Activated CD4-positive, alpha-beta T cell treated with anti-CD3 and anti-CD28 coated beads, Interleukin-2, Interleukin-4, amounts not matched to agents 100 ng/mL and 50 ng/mL, durations not matched to agents 16 hours and 8 hours (primary cell): ENCODE data around the gene PRKX.
"Not testable (repeated sequence)": the region's sequence is repeated elsewhere in the genome, so short reads cannot be mapped to it uniquely, and the experiment has no call there.

Experiments used
- DNase-seq: peaks from one replicate; pipeline ENCODE4 v3.0.0-alpha.2; 2020; ENCODE audit warnings: low spot score

Gene PRKX

GRCh38 chrX:3577551-3577950 lies 135.9 kb downstream of the PRKX start:
- no peak for DNase-seq

- no peak for DNase-seq
Observed at GRCh38 chrX:3576886-3577501, 136.5 kb downstream of the PRKX start.

DNA sequence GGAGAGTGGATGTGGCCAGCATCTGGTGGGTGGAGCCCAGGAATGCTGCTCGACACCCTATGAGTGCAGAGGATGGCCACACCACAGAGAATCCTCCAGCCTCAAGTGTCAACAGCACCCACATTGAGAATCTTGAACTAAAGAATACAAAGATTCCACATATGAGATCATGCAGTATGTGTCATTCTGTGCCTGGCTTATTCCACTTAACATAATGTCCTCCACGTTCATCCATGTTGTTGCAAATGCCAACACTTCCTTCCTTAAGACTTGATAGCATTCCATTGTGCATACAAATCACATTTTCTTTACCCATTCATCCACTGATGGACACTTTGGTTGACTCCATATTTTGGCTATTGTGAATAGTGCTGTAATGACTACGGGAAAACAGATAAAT lies 145.8 kb downstream of the PRKX start:
- no peak for DNase-seq

DNA sequence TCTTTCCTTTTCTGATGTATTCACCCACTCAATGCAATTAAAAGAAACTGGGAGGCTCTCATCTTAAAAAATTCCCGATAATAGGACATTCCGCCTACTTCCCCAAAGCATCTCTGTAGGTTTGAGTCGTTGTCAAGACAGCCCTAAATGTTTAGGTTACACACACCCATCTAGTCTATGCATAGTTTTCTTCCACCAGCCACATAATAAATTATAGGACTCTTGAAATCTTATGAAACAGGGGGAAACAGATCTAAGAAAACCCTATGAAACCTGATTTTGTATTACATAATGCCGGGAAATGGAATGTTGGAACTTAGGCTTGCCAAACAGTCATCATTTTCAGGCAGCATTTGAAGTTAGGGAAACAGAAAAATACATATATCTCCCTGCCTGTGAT lies 150.0 kb downstream of the PRKX start:
- DNase-seq = no peak

DNA sequence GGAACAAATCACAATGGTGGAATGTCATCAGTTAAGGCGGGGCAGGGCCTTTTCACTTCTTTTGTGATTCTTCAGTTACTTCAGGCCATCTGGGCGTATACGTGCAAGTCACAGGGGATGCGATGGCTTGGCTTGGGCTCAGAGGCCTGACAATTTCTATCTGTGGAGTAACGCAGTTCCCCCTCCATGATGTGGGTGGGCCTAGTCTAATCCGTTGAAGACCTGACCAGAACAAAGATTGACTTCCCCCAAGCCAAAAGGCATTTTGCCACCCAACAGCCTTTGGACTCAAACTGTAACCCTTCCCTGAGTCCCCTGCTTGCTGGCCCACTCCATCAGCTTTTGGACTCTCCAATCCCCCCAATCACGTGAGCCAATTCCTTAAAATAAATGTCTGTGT lies 153.4 kb downstream of the PRKX start:
- not testable (repeated sequence) for DNase-seq
